Endothelial cell of umbilical vein (primary cell): ENCODE measurements around the gene CCDC167. TPM values are rescaled to one million over a fixed set of nuclear protein-coding genes. Genes with fewer than 3 reads are reported as not detected.

Source experiments
- BruUV-seq: library from RNA; stranded (reverse); fragments of 400-500 nt; replicated peaks from 2 replicates; lab custom pipeline; 2021; lab: Mats Ljungman, UMichigan
- CTCF ChIA-PET: fragments of 300-600, 350-600 bp; sonication (Branson Sonifier 250); formaldehyde crosslinking; loops from one replicate; lab custom pipeline; 2021; ENCODE audit warnings: antibody characterized with exemption, inconsistent platforms; lab: Charles Lee
- POLR2A ChIA-PET: fragments of 300-600, 350-600 bp; sonication (Branson Sonifier 250); formaldehyde crosslinking; loops from one replicate; lab custom pipeline; 2021; ENCODE audit warnings: antibody characterized with exemption, inconsistent platforms; lab: Charles Lee
- DNase-seq: peaks from one replicate; pipeline ENCODE4 v3.0.0-alpha.2; 2011; ENCODE audit warnings: low read depth, low spot score
- FAIRE-seq: peaks from 2 replicates; lab custom pipeline; 2011; peaks lifted over from hg19 to GRCh38; lab: Jason Lieb, UNC
- H2AFZ ChIP-seq: 2 replicates; pipeline ENCODE4 v1.6.0; 2012; ENCODE audit warnings: low read depth, low read length, control low read depth, inconsistent platforms
- H3K27ac ChIP-seq: 2 replicates; pipeline ENCODE4 v1.5.1; 2011; ENCODE audit warnings: low read depth, mild to moderate bottlenecking, control low read depth, low read length, moderate library complexity; ENCODE audit not compliant: insufficient read depth
- H3K27me3 ChIP-seq, 2 experiments: 2 replicates each; pipeline versions ENCODE4 v1.6.0 to v1.6.1; 2011; ENCODE audit warnings: low read length in 2 of 2, mixed read lengths in 1 of 2; ENCODE audit not compliant: control insufficient read depth in 2 of 2, insufficient read depth in 2 of 2
- H3K36me3 ChIP-seq, 2 experiments: 2 replicates in 1 of 2; 3 replicates in 1 of 2; pipeline ENCODE4 v1.5.1; 2011; ENCODE audit warnings: low read length in 2 of 2, mild to moderate bottlenecking in 1 of 2, moderate library complexity in 1 of 2; ENCODE audit not compliant: control insufficient read depth in 2 of 2, insufficient read depth in 2 of 2; ENCODE audit errors: extremely low read depth in 1 of 2
- H3K4me1 ChIP-seq: 3 replicates; pipeline ENCODE4 v1.5.1; 2011; ENCODE audit warnings: mild to moderate bottlenecking, low read length; ENCODE audit not compliant: control insufficient read depth, insufficient read depth; ENCODE audit errors: extremely low read depth
- H3K4me2 ChIP-seq: 2 replicates; pipeline ENCODE4 v1.6.1; 2011; ENCODE audit warnings: low read length, control low read depth, mixed read lengths; ENCODE audit not compliant: insufficient read depth
- H3K4me3 ChIP-seq, 3 experiments: fragments of 200-600 bp in 1 of 3; sonication (generic), shearing (Covaris generic) in 1 of 3; replicated peaks in 1 of 3; 2 replicates each; pipeline ENCODE4 v1.5.1; 2011 to 2016; ENCODE audit warnings: control low read depth in 3 of 3, low read length in 3 of 3, mild to moderate bottlenecking in 2 of 3, inconsistent platforms in 1 of 3, low read depth in 1 of 3, moderate library complexity in 1 of 3; ENCODE audit not compliant: insufficient read depth in 1 of 3
- H3K79me2 ChIP-seq: 2 replicates; pipeline ENCODE4 v1.6.0; 2012; ENCODE audit warnings: low read length, inconsistent platforms; ENCODE audit not compliant: control insufficient read depth, insufficient read depth
- H3K9ac ChIP-seq: replicated peaks from 2 replicates; pipeline ENCODE3; 2011; ENCODE audit warnings: low read length, control low read depth; ENCODE audit not compliant: insufficient read depth; ENCODE audit errors: extremely low read depth
- H3K9me1 ChIP-seq: replicated peaks from 3 replicates; pipeline ENCODE4 v1.6.0; 2011; ENCODE audit warnings: mild to moderate bottlenecking, low read length; ENCODE audit not compliant: control insufficient read depth, insufficient read depth; ENCODE audit errors: extremely low read depth
- H3K9me3 ChIP-seq: replicated peaks from 2 replicates; pipeline ENCODE4 v1.5.1; 2012; ENCODE audit warnings: low read length, inconsistent platforms; ENCODE audit not compliant: control insufficient read depth, insufficient read depth
- H4K20me1 ChIP-seq: replicated peaks from 2 replicates; pipeline ENCODE3; 2011; ENCODE audit warnings: mild to moderate bottlenecking, low read length; ENCODE audit not compliant: control insufficient read depth, insufficient read depth; ENCODE audit errors: extremely low read depth
- EZH2 ChIP-seq: IDR thresholded peaks from 2 replicates; pipeline ENCODE4 v1.6.1; 2012; ENCODE audit warnings: borderline replicate concordance, low read depth, mild to moderate bottlenecking, moderate library complexity, low read length, inconsistent platforms; ENCODE audit not compliant: severe bottlenecking
- FOS ChIP-seq: IDR thresholded peaks from 2 replicates; pipeline ENCODE4 v1.6.1; 2011; ENCODE audit warnings: mild to moderate bottlenecking, low read length, moderate library complexity, borderline replicate concordance; ENCODE audit not compliant: insufficient read depth
- GATA2 ChIP-seq: IDR thresholded peaks from 2 replicates; pipeline ENCODE4 v1.7.0; 2011; ENCODE audit warnings: low read depth, mild to moderate bottlenecking, moderate library complexity, mixed read lengths, low read length; ENCODE audit not compliant: insufficient read length, insufficient read depth
- JUN ChIP-seq: IDR thresholded peaks from 2 replicates; pipeline ENCODE4 v1.6.1; 2011; ENCODE audit warnings: borderline replicate concordance, low read depth; ENCODE audit not compliant: insufficient read length, insufficient read depth
- MYC ChIP-seq: IDR thresholded peaks from one replicate; pipeline ENCODE4 v1.6.1; 2011; ENCODE audit warnings: mild to moderate bottlenecking, low read depth, low read length
- POLR2A ChIP-seq: IDR thresholded peaks from 2 replicates; pipeline ENCODE4 v1.6.1; 2012; ENCODE audit warnings: low read depth, mild to moderate bottlenecking, control low read depth, low read length
- POLR2AphosphoS5 ChIP-seq: IDR thresholded peaks from 2 replicates; pipeline ENCODE4 v1.6.1; 2012; ENCODE audit warnings: low read depth, mild to moderate bottlenecking, control low read depth, low read length, moderate library complexity; ENCODE audit not compliant: insufficient read depth
- dilution Hi-C: fragments of 300-500 bp; cut with MboI; formaldehyde crosslinking; loops from one replicate; pipeline ENCODE4 v1.15.0; 2019; ENCODE audit warnings: low sequenced_read_pairs; ENCODE audit not compliant: extremely low pct_ligation_motif_present
- intact Hi-C: fragments of 100-400 bp; cut with micrococcal nuclease; formaldehyde crosslinking; loops from one replicate; pipeline ENCODE4 v1.10.0; 2022
- polyA plus RNA-seq, 4 experiments: library from polyadenylated mRNA; depleted of rRNA in 3 of 4; stranded (reverse) in 3 of 4; unstranded in 1 of 4; fragments of >200 nt; gene quantifications; 2 replicates each; pipeline versions ENCODE4 v1.2.1 to v1.2.3, GENCODE V29; 2011 to 2012; ENCODE audit warnings: missing spikeins in 1 of 4
- total RNA-seq: library from RNA; stranded (reverse); gene quantifications from 2 replicates; pipeline ENCODE4 v1.2.3, GENCODE V29; 2021
- TF ChIP-seq, protein P1 (sequence below), 2 donors: IDR thresholded peaks; 1 replicate in 1 of 2; 2 replicates in 1 of 2; pipeline ENCODE4 v1.5.1; 2011; ENCODE audit warnings: low read length in 2 of 2, mild to moderate bottlenecking in 2 of 2, moderate library complexity in 2 of 2, control low read depth in 1 of 2, inconsistent platforms in 1 of 2, low read depth in 1 of 2; ENCODE audit not compliant: insufficient read depth in 1 of 2; ENCODE audit errors: extremely low read depth in 1 of 2
- TF ChIP-seq, protein P2 (sequence below): IDR thresholded peaks from 2 replicates; pipeline ENCODE4 v1.6.1; 2011; ENCODE audit not compliant: insufficient read depth, insufficient read length

Gene CCDC167
- total and polyA plus RNA-seq, 2 donors (not counting 3 experiments of a cell fraction or from before 2014, with no cell fraction given) = 46.6 to 105 TPM

DNA sequence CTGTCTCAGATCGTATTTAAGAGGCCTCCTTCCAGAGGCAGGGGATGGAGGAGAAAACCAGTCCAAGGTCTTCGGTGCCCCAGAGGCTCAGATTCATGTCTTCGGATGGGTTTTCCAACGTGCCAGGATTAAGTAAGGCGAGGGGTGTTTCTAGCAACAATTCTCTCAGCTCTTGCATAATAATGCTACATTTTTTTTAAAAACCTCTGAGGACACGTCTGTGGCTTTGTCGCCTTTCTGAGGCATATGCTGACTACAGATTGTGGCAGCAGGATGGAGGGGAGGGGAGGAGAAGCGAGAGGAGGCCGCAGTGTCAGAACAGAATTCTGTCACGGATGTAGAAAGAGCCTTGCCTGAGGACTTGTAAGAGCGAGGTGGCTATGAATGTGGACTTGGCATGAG lies 17.7 kb upstream of the CCDC167 start:
- TF ChIP-seq, protein P1, sequence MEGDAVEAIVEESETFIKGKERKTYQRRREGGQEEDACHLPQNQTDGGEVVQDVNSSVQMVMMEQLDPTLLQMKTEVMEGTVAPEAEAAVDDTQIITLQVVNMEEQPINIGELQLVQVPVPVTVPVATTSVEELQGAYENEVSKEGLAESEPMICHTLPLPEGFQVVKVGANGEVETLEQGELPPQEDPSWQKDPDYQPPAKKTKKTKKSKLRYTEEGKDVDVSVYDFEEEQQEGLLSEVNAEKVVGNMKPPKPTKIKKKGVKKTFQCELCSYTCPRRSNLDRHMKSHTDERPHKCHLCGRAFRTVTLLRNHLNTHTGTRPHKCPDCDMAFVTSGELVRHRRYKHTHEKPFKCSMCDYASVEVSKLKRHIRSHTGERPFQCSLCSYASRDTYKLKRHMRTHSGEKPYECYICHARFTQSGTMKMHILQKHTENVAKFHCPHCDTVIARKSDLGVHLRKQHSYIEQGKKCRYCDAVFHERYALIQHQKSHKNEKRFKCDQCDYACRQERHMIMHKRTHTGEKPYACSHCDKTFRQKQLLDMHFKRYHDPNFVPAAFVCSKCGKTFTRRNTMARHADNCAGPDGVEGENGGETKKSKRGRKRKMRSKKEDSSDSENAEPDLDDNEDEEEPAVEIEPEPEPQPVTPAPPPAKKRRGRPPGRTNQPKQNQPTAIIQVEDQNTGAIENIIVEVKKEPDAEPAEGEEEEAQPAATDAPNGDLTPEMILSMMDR (IDR thresholded peaks at IDR 0.05; ENCODE audit: extremely low read depth in 1 of 2, insufficient read depth in 1 of 2, low read depth in 1 of 2, low read length in 2 of 2) = no peak
- TF ChIP-seq GATA2 (no peak), JUN (no peak), POLR2A (no peak), POLR2AphosphoS5 (no peak), MYC (no peak), EZH2 (no peak), FOS (no peak)
- TF ChIP-seq, protein P2, sequence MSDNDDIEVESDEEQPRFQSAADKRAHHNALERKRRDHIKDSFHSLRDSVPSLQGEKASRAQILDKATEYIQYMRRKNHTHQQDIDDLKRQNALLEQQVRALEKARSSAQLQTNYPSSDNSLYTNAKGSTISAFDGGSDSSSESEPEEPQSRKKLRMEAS = no peak
- CTCF ChIA-PET = interaction anchor here (1.1 to 1.4 kb wide), 3 partner anchors 12 to 48 kb away, joined by 4 to 6 read pairs (median 5); no protein-coding TSS in a partner anchor
- no peak overlapping the region for H3K9ac ChIP-seq
- POLR2A ChIA-PET = no interaction called here
- no peak overlapping the region for H3K4me3 ChIP-seq
- FAIRE-seq (no peak), DNase-seq (no peak)
- H3K9me1 ChIP-seq = no peaks in the 10 kb centered on the region
- H3K4me2 ChIP-seq = no peak overlapping the region
- BruUV-seq = no TSS peak
- H3K36me3 ChIP-seq = no peaks in the 10 kb centered on the region
- H3K4me1 ChIP-seq = no peaks in the 10 kb centered on the region
- no peak overlapping the region for H2AFZ ChIP-seq
- intact Hi-C loops (no loop called here), dilution Hi-C loops (no loop called here)
- H3K27ac ChIP-seq = no peak overlapping the region
- H3K9me3 ChIP-seq = no peaks in the 10 kb centered on the region
- no peaks in the 10 kb centered on the region for H3K79me2 ChIP-seq
- H3K27me3 ChIP-seq = peaks cover 12 to 18% of the 10 kb centered on the region in 2 experiments
- H4K20me1 ChIP-seq = no peaks in the 10 kb centered on the region
